Hippocampal formation (tissue), 2 donors: ENCODE data around the gene RBFOX2.
"Not testable (repeated sequence)": the region's sequence is repeated elsewhere in the genome, so short reads cannot be mapped to it uniquely, and the experiment has no call there.

Experiments
- DNase-seq, 2 donors: peaks; one replicate each; lab custom pipeline; 2025; lab: John Stamatoyannopoulos, UW

RBFOX2 gene

DNA sequence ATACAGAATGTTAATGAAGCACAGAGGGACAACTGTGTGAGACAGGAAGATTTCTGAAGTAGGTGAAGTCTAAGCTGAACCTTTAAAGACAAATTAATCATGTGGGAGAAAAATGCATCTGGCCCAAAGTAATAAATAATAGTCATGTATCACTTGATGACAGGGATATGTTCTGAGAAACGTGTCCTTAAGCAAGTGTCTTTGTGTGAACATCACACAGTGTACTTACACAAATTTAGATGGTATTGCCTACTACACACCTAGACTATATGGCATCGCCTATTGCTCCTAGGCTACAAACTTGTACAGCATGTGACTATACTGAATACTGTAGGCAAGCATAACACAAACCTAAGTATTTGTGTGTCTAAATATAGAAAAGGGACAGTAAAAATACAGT is 198.3 kb downstream of the RBFOX2 start:
- no peak for DNase-seq

DNA sequence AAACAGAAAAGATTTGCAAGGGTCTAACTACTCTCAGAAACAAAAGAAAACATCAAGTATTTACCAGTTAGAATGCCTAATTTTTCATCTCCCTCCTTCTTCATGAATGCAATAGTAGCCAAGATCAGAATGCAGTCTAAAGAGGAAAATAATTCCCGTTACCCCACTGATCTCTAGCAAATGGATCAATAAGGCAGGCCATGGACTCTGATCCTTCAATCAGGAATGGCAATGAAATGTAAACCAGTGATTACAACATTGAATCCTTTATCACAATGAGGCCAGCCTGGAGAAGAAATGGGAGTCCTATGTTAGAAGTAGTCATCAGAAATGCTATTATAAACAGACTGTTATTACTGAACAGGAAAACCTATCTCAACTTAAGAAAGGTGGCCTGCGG is 204.4 kb downstream of the RBFOX2 start:
- no peak for DNase-seq

DNA sequence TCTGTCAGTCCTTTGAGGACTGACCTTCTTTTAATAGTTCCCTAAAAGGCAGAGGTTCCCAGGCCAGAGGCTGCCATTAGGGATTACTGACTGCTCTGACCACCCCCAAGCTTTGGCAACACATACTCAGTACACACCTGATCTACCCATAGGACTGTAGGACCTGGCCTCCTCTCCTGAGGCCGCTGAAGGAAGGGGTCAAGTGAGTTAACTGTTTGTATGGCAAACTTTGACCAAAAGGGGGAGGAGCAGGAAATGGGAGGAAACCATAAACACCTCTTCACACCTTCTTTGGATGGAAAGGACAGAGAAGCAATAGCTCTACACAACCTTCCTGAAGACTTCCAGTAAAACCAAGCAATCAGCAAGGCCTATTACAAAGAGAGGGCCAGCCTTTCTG is 207.0 kb downstream of the RBFOX2 start:
- DNase-seq: no peak

DNA sequence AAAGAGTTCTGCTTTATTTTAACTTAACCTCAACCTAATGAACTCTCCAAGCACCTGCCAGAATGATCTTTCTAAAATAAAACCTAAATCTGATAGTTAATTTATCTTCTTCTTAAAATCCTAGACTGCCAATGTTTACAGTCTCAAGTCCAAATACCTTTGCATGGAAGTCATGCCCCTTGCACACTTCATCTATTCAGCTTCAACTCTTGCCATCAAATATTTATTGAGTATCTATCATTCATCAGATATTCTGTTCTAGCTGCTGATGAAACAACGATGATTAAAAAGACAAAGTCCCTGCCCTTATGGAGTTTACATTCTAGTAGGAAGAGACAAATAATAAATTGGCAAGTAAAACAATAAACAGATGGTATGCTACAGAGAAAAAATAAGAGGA is 209.2 kb downstream of the RBFOX2 start:
- DNase-seq: no peak

DNA sequence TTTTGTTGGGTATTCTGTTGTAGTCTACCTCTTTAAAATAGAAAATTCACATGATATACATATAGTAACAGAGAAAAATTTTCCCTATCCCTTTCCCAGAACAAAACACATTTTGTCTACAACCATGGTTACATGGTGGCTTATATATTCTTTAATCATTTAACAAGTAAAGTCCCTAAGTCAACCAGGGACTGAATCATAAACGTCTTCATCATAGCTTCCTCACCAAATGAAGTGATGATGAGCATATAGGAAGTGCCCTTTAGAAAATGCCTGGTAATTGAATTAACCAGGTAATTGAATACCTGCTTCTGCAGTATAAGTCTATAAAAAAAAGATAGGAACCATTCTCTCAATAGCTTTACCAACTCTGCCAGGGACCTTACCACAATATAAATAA is 209.7 kb downstream of the RBFOX2 start:
- no peak for DNase-seq

DNA sequence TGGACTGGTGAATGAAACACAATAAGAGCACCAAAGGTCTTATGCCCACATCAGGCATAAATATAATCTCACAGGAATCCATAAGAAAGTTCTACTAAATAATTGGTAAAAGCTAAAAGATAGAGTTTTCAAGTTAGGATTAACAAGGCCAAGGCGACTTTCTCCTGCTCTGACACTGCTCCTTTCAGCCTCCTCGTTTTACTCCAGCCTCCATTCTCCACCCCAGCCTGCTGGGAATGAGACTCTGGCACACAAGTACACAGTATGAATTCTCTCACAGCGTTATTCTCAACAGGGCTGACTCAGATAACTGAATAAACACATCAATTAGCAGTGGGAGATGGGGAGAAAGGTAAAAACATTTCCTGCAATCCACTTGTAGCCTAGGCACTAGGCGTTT is 216.0 kb downstream of the RBFOX2 start:
- DNase-seq: no peak

DNA sequence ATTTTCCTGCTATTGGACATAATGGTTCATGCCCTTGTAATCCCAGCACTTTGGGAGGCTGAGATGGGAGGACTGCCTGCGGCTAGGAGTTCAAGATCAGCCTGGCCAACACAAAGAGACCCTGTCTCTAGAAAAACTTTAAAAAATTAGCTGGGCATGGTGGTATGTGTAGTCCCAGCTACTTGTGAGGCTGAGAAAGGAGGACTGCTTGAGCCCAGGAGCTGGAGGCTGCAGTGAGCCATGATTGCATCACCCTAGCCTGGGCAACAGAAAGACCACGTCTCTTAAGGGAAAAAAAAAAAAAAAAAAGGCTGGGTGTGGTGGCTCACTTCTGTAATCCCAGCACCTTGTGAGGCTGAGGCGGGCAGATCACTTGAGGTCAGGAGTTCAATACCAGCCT is 217.0 kb downstream of the RBFOX2 start:
- DNase-seq: no peak

DNA sequence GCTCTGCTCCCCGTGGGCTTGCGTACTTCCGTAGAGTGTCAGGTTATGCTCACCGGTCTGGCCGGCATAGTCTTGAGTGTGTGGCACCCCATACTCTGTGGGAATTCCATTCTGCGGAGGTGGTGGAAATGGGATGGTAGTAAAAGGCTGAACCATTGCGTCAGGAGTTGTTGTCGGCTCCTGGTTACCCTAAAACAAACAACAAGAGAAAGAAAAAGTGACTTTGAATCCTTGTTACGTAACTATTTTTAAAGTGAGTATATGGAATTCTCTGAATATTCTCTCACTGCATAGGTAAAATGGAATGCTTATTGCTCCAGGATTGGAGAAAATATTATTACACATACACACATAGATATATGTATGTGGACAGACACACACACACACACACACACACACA is 218.8 kb downstream of the RBFOX2 start:
- no peak for DNase-seq

DNA sequence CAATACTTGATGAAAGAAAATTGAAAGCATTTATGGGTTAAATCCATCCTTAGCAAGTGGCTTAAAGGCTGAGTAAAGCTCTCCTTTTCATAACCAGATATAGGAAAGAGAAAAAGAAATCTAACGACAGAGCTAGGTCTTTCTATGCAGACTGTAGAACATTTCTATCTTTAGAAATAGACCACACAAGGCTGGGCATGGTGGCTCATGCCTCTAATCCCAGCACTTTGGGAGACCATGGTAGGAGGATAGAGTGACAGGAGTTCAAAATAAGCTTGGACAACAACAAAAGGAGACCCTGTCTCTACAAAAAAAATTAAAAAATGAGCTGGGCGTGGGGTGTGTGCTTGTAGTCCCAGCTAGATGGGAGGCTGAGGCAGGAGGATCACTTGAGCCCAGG is 220.2 kb downstream of the RBFOX2 start:
- DNase-seq: no peak

DNA sequence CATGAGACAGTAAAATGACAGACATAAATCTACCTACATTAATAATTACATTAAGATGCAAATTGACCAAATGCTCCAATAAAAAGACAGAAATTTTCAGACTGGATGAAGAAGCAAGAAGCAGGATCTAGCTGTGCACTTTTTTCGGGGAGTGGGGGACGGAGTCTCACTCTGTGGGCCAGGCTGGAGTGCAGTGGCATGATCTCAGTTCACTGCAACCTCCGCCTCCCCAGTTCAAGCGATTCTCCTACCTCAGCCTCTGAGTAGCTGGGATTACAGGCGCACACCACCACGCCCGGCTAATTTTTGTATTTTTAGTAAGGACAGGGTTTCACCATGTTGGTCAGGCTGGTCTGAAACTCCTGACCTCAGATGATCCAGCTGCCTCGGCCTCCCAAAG is 222.0 kb downstream of the RBFOX2 start:
- DNase-seq: not testable (repeated sequence)

DNA sequence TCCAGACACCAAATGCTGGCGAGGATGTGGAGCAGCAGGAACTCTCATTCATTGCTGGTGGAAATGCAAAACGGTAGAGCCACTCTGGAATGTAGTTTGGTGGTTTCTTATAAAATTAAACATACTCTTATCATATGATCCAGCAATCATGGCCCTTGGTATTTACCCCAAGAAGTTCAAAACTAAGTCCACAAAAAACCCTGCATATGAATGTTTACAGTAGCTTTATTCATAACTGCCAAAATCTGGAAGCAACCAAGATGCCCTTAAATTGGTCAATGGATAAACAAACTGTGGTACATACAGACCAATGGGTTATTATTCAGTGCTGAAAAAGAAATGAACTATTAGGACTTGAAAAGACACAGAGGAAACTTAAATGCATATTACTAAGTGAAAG is 223.2 kb downstream of the RBFOX2 start:
- DNase-seq: no peak

DNA sequence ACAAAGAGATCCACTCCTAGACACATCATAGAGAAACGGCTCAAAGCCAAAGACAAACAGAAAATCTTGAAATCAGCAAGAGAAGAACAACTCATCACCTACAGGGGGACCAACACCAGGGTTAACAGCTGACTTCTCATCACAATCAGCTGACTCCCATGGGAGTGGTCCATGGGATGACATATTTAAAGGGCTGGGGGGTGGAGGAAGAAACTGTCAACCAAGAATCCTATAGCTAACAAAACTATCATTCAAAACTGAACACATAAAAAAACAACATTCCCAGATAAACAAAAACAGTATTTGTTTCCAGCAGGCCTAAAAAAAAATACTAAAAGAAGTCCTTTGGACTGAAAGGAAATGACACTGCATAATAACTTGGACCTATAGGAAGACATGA is 224.2 kb downstream of the RBFOX2 start:
- DNase-seq: no peak

DNA sequence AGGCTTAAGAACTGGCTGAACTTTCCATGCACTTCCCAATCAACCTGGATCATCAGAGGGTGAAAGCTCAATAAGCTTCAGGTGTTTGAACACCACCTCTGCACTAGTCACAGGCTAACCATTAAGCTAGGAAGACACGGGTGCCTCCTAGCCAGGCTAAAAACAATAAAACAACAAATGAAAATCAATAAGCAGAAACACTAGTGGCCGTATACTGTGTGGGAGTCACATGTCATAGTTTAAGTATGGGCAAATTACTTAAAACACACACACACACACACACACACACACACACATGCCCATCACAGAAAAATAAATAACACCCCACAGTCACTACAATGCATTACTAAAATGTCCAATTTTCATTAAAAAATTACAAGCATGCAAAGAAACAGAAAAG is 225.7 kb downstream of the RBFOX2 start:
- no peak for DNase-seq

DNA sequence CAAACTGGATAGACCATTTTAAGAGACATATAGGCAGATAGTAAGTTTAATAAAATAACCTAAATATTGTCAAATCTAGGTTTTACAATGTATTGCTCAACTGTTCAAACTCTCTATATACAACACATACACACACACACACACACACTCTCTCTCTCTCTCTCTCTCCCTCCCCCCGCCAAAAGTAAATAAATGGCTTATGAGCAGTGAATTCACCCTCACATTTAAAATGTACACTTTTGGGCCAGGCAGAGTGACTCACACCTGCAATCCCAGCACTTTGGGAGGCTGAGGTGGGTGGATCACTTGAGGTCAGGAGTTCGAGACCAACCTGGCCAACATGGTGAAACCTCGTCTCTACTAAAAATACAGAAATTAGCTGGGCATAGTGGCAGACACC is 227.3 kb downstream of the RBFOX2 start:
- not testable (repeated sequence) for DNase-seq

DNA sequence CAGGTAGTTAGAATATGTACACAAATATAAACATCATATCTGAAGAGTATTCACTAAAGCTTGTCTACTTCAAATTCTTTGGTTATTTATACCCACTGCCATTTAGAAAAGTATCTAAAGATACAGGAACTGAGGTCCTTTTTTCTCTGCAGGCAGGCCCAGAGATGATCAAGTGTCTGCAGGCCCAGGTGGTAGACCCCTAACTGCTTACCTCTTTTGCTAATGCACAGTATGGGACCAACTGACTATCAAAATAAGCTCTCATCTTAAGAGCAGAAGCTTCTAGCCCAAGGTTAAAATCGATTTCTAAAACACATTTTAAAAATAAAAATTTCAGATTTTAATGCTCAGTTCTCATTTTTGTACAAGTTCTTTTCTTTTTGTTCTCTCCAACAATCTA is 229.5 kb downstream of the RBFOX2 start:
- DNase-seq: no peak

DNA sequence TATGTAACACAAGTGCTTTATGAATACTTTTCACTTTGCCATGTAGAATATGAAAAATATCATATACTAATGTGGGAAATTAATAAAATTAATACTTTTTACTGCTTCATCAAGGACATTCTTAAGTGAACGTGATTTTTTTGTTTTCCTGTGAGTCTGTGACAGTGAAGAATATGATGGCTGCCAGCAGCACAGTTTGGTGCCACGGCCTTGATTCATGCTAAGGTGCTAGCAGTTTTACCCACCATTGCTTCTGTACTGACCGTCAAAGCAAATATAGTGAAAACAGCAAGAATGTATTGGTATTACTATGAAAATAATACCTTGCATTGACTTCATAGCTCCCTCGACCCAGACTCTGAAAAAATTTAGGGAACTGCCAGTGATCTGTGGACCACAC is 231.2 kb downstream of the RBFOX2 start:
- DNase-seq: no peak

DNA sequence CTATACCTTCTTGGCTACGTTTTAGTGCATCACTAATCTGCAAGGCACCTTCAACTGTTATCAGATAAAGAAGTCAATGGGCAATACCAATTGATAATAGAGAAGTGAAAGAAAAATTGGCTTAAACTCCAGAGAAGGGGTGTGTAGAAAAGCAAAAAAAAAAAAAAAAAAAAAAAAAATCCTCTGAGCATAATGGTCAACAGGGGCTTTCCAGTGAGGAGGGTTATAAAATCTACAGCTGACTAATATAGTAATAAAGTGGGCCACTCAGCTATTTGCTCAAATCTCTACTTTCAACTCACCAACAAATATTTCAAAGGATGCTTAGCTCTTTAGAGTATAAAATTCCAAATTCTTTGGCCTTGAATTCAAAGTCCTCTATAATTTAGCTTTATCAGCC is 233.1 kb downstream of the RBFOX2 start:
- no peak for DNase-seq

DNA sequence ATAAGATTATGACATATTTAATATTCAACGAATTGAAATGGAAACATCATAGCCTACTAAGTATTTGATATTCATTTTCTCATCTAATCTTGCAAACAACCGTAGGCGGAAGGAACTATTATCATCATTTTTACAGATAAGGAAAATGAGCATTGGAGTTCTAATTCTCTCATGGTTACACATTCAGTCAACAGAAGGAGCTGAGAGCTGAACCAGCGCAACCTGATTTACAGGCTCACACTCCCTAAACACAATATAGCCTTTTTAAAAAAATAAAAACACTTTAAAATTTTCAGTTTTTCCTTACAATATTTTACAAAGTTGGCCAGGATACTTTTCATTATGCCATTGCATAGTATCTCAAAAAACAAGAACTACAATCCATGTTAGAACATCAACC is 236.1 kb downstream of the RBFOX2 start:
- DNase-seq: no peak

DNA sequence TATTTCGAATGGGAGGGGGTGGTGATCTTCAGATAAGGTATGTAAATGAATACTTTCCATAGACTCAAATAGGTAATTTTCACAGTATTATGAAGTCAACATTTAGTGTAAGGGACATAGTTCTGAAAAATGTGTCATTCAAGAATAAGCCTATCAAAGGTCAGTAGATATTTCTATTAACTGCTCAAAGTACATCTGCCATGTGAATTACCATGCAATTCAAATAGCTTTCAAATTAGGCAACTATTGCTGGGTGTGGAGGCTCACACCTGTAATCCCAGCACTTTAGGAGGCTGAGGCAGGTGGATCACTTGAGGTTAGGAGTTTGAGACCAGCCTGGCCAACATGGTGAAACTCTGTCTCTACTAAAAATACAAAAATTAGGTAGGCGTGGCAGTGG is 236.8 kb downstream of the RBFOX2 start:
- DNase-seq: not testable (repeated sequence)

DNA sequence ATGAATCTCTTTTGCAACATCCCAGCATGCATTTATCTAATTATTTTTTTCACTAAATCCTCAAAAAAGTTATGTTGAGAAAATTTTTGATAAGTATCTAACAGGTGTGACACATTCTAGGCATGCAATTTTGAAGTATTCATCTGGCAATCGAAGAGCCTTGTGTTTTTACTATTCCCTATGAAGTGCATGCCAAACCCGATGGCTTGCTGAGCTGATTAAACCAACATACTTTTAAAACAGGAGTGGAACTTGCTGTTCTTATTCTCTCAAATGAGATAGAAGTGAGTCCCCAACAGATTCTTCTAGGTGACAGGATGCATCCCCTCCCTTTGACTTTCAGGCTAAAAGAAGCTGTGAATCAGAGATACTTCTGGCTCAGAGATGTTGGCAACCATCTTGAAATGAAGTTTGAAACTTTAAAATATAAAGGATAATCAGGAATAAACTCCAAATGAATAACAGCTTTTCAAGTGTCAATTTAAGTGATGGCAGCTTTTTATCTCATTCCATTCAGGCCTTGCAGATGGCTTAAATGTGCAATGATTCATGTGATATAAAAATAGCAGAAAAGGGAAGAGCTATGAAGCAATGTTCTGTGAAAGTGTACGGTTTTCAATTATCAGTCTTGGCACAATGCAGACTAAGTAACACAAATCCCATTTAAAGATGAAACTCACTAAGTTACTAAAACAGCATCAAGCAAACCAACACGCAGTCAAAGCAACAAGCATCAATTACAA is 243.3 kb downstream of the RBFOX2 start:
- no peak for DNase-seq

DNA sequence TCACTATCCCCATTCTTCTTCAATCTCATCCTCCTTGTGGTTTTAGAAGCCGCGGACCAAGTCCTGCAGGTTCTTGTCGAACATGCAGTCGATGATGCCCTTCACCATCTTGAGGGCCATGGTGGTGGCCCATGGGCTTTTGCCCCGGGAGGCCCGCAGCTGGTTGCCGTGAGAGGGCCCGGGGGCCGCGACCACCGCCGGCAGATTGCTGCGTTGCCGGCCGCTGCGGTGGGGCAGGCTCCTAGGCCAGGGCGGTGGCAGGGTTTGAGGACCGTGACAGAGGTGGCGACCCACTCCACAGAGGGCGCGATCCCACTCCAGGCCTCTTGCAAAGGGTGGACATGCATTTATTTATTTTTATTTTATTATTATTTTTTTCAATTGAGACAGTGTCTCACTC is 244.0 kb downstream of the RBFOX2 start:
- no peak for DNase-seq

DNA sequence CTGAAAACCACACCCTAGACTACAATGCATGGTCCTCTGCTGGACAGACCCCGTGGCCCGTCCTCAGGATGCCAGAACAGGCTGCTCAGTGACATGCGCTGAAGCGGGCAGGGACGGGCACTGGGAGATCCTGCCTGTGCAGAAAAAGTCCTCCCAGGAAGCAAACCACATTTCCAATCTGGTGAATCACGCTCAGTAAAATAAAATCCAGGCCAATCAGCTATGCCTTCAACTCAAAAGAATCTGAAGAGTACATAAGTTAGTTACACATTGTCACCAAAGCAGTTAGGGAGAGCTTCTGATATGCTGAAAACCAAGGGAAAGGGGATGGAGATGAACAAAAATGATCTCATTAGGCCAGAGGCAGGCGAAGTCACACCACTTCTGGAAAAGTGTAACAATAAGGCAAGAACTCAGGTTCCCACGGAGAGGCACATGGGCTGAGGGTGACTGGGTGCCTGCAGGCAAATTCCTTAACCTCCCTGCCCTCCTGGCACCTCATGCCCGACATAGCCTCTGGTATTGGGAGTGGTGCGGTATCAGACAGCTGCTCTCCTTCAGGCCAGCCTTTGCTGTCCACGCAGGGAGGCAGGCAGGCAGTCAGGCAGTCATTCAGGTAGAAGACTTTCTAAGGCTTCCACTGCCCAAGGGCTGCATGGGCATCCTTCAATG is 244.5 kb downstream of the RBFOX2 start:
- no peak for DNase-seq

DNA sequence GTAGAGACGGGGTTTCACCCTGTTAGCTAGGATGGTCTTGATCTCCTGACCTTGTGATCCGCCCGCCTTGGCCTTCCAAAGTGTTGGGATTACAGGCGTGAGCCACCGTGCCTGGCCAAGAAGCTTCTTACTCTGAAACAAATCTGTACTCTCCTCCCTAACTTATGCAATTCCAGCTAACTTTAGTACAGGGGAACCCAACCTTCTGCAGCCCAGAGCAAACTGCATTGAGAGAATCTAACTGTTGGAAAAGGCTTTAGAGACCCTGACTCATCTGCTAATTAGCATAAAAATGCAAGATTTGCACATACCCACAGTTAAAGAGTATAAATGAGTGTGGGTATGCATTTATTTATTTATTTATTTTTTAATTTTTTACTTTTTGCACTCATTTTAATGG is 246.1 kb downstream of the RBFOX2 start:
- DNase-seq: no peak

DNA sequence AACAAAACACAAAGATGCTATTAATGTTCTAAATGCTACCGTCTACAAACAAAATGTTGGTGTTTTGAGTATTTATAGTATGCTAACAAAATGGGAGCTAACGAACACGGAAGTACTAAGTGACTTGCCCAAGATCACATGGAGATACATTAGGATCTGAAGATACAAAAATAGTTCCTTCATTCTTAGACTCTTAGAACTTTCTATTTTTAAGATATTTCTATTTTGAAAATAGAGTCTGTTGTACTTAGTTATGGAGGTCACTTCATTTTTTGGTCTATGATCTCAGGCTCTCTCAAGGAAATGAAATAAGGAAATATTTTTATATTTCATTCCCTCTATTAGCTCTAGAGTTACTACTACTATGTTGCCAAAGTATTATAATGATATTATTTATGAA is 246.7 kb downstream of the RBFOX2 start:
- no peak for DNase-seq
